NCI-H1105 (cell line): Measurements from ENCODE around the gene RALGPS1.

Source experiments
- DNase-seq: peaks from one replicate; lab custom pipeline; 2025; lab: John Stamatoyannopoulos, UW

RALGPS1 gene

GRCh38 chr9:127053057-127053821, 138.7 kb downstream of the RALGPS1 start:
- DNase-seq: no peak

DNA sequence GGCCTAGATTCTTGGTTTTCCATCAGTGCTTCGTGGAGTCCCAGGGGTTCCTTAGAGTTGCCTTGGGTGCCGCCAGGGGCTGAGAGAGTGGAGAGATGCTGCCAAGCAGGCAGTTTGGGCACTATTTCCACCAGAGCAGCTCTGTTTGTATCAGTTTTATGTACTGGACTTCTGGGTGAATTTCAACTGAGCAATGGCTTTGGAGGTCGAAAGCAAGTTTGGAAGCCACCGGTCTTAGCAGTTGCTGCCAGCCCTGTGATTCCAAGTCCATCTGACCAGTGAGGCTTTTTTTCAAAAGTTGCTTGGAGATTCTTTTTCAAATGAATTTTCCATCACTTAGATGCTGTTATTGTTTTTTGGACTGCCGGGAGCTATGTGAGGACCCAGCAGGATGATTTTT, 139.4 kb downstream of the RALGPS1 start:
- DNase-seq: no peak

GRCh38 chr9:127055745-127056402, 141.3 kb downstream of the RALGPS1 start:
- DNase-seq: no peak

DNA sequence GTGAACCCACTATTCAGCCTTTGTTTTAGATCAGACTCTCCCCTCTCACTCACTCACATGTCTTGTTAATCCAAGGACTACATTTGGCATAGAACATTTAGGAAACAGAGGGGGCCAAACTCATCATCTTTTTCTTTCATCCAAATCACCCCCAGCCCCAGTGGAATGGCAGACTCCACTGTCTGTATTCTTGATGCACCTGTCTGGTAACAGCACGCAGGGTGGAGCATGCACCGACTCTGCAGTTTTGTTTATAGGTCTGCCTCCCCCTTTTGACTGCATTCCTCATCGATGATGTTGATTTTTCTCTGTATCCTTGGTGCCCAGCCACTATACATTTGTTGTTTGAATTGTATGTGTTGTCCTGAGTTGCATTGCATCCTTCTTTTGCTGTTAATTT, 141.9 kb downstream of the RALGPS1 start:
- DNase-seq: no peak

- no peak for DNase-seq
Measured at GRCh38 chr9:127058011-127058644, 143.5 kb downstream of the RALGPS1 start.

- no peak for DNase-seq
Measured at GRCh38 chr9:127058645-127059021, 144.1 kb downstream of the RALGPS1 start.

DNA sequence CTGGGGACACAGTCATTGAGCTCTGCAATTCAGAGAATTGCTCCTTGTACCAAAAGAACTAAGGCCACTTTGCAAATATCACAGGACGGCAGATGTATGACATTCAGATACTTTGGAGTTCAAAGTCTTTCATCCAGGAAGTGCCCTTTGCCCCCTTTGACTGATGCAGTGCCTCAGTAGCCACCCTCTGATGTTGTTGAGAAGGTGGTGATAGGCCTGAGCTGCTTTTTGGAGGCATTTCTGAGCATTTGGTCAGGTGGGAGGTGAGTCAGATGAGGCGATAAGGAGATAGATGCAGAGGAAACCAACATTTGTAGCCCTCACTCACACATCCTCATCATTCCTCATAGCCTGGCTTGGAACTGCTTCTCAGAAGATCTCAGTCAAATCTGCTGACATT, 144.4 kb downstream of the RALGPS1 start:
- DNase-seq: no peak

GRCh38 chr9:127059765-127060361, 145.3 kb downstream of the RALGPS1 start:
- DNase-seq: no peak

DNA sequence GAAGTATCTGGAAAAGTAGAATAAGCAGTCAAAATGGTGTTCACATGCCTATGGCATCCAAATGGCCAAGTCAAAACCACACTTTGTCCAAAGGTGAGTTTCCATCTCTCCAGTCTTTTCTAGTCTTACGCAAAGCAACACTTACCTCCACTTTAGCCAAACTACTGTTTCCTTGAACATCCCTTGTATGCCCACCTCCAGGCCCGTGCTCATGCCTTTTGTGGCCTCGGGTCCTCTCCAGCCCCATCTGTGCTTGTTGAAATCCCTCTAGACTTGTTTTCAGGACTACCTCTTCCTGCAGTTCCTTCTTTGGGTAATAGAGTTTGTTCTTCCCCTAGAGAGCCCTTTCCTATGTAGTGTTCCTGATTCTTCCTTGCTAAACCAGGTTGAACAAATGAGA, 146.8 kb downstream of the RALGPS1 start:
- DNase-seq: no peak

DNA sequence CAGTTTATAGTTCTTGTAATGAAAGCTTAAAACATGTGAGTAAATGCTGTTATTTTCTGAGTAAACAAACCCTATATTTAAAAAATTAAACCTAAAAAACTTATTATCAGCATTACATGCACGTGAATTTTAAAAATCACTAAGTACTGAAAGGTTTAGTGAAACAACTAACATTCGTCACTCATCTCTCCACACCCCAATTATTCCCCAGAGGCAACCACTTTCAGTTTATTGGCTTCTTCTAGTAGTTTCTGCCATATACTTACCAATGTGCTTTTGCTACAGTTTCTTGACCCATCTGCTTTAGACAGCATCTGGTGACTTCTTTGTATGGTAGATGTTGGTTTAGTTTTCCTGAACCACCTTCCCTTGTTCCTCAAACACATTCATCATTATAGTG, 149.8 kb downstream of the RALGPS1 start:
- DNase-seq: no peak

GRCh38 chr9:127065592-127065991, 151.0 kb downstream of the RALGPS1 start:
- no peak for DNase-seq

DNA sequence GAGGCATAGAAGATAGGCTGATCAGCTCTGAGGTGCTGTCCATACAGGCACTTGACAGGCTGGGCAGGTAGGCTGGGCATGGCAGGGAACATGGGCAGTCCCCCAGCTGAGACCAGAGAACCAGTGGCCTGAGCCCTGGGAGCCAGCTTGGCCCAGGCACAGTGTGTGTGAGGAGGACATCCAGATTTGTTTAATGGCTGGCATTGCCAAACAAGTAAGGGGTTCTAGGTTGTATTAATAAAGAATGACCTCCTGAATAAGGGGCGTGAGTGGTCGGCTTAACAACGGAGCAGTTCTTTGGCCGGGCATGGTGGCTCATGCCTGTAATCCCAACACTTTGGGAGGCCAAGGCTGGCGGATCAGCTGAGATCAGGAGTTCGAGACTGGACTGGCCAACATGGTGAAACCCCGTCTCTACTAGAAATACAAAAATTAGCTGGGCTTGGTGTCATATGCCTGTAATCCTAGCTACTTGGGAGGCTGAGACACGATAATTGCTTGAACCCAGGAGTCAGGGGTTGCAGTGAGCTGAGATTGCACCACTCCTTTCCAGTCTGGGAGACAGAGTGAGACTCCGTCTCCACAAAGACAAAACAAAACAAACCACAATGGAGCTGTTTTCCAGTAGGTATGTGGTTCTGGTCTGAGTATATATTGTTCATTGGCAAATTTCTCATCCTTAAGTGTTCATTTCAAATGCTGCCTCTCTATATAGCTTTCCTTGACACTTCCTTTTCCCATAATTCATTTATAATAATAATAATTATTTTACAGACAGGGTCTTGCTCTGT, 151.7 kb downstream of the RALGPS1 start:
- no peak for DNase-seq

- no peak for DNase-seq
Measured at GRCh38 chr9:127066851-127067136, 152.2 kb downstream of the RALGPS1 start.

DNA sequence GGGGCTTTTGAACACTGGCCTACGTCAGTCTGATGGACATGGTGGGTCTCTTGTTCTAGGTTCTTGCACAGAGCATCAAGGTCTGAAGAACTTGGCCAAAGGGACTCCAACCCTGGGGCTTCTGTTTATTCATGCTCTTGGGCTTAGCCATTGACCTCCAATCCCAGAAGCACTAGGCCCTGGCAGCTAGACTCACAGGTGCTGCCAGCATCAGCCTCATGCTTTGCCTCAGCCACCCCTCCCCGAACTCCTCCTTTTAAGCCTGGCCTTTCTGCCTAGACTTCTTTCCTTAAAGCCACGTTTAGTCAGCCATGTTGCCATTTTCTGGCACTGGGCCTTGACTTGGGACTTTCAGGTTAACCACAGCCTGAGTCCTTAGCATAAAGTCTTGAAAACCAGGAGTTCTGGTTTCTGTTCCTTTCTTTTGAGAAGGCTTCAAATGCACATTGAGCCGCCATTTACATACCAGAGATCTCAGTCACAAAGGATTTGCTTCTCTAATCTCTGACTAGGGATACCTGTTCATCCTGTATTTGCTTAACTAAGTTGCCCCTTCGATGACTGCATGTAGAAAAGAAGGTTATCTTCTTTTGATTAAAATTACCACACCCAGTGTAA, 153.1 kb downstream of the RALGPS1 start:
- no peak for DNase-seq

- no peak for DNase-seq
Measured at GRCh38 chr9:127074561-127075548, 160.3 kb downstream of the RALGPS1 start.

- no peak for DNase-seq
Measured at GRCh38 chr9:127075624-127076372, 161.2 kb downstream of the RALGPS1 start.

DNA sequence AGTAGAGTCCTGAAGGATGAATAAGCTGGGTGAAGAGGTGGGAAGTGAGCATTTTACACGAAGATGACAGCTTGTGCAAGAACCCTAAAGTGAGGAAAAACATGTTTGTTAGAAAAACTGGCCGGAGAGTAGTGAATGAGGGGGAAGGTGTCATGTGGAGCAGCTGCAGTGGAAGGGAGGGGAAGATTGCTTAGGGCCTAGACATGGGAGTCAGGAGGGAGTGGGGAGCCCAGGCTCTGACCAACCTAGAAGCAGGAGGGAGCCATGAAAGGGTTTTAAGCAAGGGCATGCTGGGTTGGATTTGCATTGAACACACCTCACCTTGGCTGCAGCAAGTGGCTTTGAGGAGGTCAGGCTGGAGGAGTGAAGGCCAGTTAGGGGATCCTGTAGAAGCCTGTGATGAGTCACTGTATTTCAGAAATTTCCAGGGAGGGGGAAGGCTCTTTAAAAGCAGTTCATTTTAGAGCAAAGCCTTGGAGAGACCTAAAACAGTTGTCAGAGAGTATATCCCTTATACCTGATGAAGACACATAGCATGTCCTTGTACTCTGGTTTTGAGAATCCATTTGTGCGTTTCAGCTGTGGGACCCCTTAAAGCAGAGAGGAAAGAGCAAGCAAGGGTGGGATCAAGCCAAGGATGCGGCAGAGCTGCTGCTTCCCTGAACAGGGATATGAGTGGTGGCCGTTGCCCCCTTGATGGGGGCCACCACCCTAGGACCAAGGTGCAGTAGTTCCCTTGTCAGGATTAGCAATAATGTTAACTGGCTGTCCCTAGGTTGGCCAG, 162.5 kb downstream of the RALGPS1 start:
- no peak for DNase-seq

DNA sequence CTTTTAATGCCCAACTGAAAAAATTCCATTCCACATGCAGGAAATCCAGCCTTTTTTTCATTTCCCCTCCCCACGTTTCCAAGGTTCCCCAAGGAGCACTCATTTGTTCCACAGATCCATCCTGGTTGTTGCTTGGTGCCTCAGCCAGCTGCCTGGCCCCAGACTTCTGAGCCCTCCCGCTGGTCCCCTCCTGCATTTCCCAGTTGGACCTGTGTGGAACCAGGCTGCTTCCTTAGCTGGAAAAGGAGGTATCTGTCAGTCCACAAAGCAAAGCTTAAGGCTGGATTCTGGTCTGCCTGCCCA, 163.0 kb downstream of the RALGPS1 start:
- DNase-seq: no peak

- no peak for DNase-seq
Measured at GRCh38 chr9:127078336-127078735, 163.8 kb downstream of the RALGPS1 start.
